ENCODE data around the gene PTGES. TPM values are rescaled to one million over a fixed set of nuclear protein-coding genes. Genes with fewer than 3 reads are reported as not detected.
"Not testable (repeated sequence)": the region's sequence is repeated elsewhere in the genome, so short reads cannot be mapped to it uniquely, and the experiment has no call there.

Gene PTGES
- total and polyA plus RNA-seq, 10 of the 15 experiments (the other 5 are each of a cell fraction or from before 2014, with no cell fraction given), result 0.57 TPM; not detected in 9

DNA sequence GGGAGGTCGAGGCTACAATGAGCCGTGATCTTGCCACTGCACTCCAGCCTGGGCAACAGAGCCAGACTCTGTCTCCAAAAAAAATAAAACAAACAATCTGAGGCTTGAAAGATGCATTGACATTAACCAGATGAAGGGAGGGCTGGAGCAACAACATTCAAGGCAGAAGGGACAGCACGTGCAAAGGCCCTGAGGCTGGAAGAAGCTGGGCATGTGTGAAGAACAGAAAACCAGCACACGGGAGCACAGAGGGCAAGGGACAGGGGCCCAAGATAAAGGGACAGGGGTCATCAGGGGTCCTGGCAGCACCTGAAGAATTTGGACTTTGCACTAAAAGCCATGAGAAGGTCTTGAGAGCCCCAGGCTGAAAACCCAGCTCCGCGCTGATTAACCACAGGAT, 3.3 kb downstream of the PTGES start:
- ChIA-PET RAD21 (ENCODE audit: unreplicated experiment) (no interaction called here), POLR2A (no interaction called here), CTCF (interaction anchor here (0.6 to 1.3 kb wide), 3 partner anchors 12 to 564 kb away, joined by 3 to 5 read pairs (median 3); no protein-coding TSS in a partner anchor), SMC1A (ENCODE audit: uncharacterized antibody, unreplicated experiment) (interaction anchor here (0.6 to 1.6 kb wide), 2 partner anchors 12 to 109 kb away, joined by 3 to 4 read pairs; no protein-coding TSS in a partner anchor)
- no peak for TF ChIP-seq NFIC (IDR thresholded peaks at IDR 0.05; ENCODE audit: low read depth, low read length)
- TF ChIP-seq MEF2A (IDR thresholded peaks at IDR 0.05; ENCODE audit: insufficient read depth, low read depth, low read length), result no peak
- TF ChIP-seq TBL1XR1 (IDR thresholded peaks at IDR 0.05; ENCODE audit: low read depth, low read length), result no peak
- no peak for TF ChIP-seq ASH2L (IDR thresholded peaks at IDR 0.05; ENCODE audit: borderline replicate concordance, low read depth)
- TF ChIP-seq ZZZ3 (IDR thresholded peaks at IDR 0.05; ENCODE audit: control insufficient read depth, insufficient read length, low read depth), result no peak
- TF ChIP-seq, protein P1, sequence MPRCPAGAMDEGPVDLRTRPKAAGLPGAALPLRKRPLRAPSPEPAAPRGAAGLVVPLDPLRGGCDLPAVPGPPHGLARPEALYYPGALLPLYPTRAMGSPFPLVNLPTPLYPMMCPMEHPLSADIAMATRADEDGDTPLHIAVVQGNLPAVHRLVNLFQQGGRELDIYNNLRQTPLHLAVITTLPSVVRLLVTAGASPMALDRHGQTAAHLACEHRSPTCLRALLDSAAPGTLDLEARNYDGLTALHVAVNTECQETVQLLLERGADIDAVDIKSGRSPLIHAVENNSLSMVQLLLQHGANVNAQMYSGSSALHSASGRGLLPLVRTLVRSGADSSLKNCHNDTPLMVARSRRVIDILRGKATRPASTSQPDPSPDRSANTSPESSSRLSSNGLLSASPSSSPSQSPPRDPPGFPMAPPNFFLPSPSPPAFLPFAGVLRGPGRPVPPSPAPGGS (IDR thresholded peaks at IDR 0.05; ENCODE audit: borderline replicate concordance, insufficient read depth, low read depth, low read length, poor library complexity, severe bottlenecking), result no peak
- no peak for TF ChIP-seq RELA (IDR thresholded peaks at IDR 0.05; ENCODE audit: borderline replicate concordance, partially characterized antibody)
- no peak for TF ChIP-seq ATF7 (IDR thresholded peaks at IDR 0.05; ENCODE audit: low read depth)
- TF ChIP-seq RAD21 (IDR thresholded peaks at IDR 0.05; ENCODE audit: insufficient read depth, low read depth, low read length), result no peak
- TF ChIP-seq SP1 (IDR thresholded peaks at IDR 0.05; ENCODE audit: low read depth, low read length), result no peak
- no peak for TF ChIP-seq SMAD1 (IDR thresholded peaks at IDR 0.05; ENCODE audit: low read depth, partially characterized antibody)
- no peak for TF ChIP-seq NBN (IDR thresholded peaks at IDR 0.05)
- no peak for DNase-seq (ENCODE audit: low read depth, low spot score)
- Histone ChIP-seq H3K27me3 (replicated peaks in 1 of 2; ENCODE audit: control insufficient read depth in 2 of 2, insufficient read depth in 2 of 2, low read length in 1 of 2) (no peaks in the 10 kb centered on the region; a peak in 2 of 4 replicates), H3K79me2 (ENCODE audit: control insufficient read depth, insufficient read depth, low read length) (no peaks in the 10 kb centered on the region), H3K4me1 (ENCODE audit: control insufficient read depth, insufficient read depth, low read length) (no peaks in the 10 kb centered on the region), H2AFZ (ENCODE audit: control insufficient read depth, low read depth, low read length) (no peak overlapping the region), H3K27ac (ENCODE audit: control insufficient read depth, insufficient read depth) (no peak overlapping the region), H3K9me3 (replicated peaks; ENCODE audit: control insufficient read depth, insufficient read depth, low read length) (no peaks in the 10 kb centered on the region), H3K36me3 (ENCODE audit: control insufficient read depth in 2 of 2, insufficient read depth in 2 of 2, low read length in 1 of 2) (no peaks in the 10 kb centered on the region), H3K4me3 (no peak overlapping the region), H3K4me2 (ENCODE audit: control insufficient read depth, insufficient read depth) (no peak overlapping the region), H3K9ac (ENCODE audit: control insufficient read depth, insufficient read depth, low read length) (no peak overlapping the region), H4K20me1 (ENCODE audit: control insufficient read depth, insufficient read depth) (no peaks in the 10 kb centered on the region; the same call in 1 of the 2 replicates)
- 43% methylated on average over 6 of the region's 6 CpGs for WGBS (ENCODE audit: insufficient coverage, insufficient replicate concordance, low lambda C conversion rate, missing lambda C conversion rate)
- no TSS peak for BruUV-seq (replicated peaks)
- in situ Hi-C loops (cut with MboI) (no loop called here), intact Hi-C loops (cut with micrococcal nuclease; ENCODE audit: unreplicated experiment) (no loop called here)
- no peak for ATAC-seq
- no peak for FAIRE-seq

DNA sequence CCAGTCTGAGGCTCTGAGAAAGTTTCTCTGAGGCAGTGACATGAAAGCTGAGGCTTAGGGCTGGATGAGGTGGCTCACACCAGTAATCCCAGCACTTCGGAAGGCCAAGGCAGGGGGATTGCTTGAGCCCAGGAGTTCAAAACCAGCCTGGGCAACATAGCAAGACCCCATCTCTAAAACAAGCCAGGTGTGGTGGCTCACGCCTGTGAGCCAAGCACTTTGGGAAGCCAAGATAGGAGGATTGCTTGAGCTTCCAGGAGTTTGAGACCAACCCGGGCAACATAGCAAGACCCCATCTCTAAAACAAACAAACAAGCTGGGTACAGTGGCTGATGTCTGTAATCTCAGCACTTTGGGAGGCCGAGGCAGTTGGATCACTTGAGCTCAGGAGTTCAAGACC, 3.8 kb downstream of the PTGES start:
- H3K4me3 ChIP-seq; H3K4me1 ChIP-seq (ENCODE audit: control insufficient read depth, insufficient read depth, low read length); H3K27ac ChIP-seq (ENCODE audit: control insufficient read depth, insufficient read depth); RAD21 ChIA-PET (ENCODE audit: unreplicated experiment); intact Hi-C loops (cut with micrococcal nuclease; ENCODE audit: unreplicated experiment); H3K9me3 ChIP-seq (replicated peaks; ENCODE audit: control insufficient read depth, insufficient read depth, low read length); H3K36me3 ChIP-seq (ENCODE audit: control insufficient read depth in 2 of 2, insufficient read depth in 2 of 2, low read length in 1 of 2); H4K20me1 ChIP-seq (ENCODE audit: control insufficient read depth, insufficient read depth); BruUV-seq (replicated peaks); in situ Hi-C loops (cut with MboI); DNase-seq (ENCODE audit: low read depth, low spot score); POLR2A ChIA-PET; FAIRE-seq; ATAC-seq; H3K79me2 ChIP-seq (ENCODE audit: control insufficient read depth, insufficient read depth, low read length); H2AFZ ChIP-seq (ENCODE audit: control insufficient read depth, low read depth, low read length); H3K9ac ChIP-seq (ENCODE audit: control insufficient read depth, insufficient read depth, low read length); H3K27me3 ChIP-seq (replicated peaks in 1 of 2; ENCODE audit: control insufficient read depth in 2 of 2, insufficient read depth in 2 of 2, low read length in 1 of 2); H3K4me2 ChIP-seq (ENCODE audit: control insufficient read depth, insufficient read depth): not testable (repeated sequence)
- ChIA-PET CTCF (interaction anchor here (1.1 to 1.3 kb wide), 2 partner anchors 11 to 41 kb away, joined by 3 to 5 read pairs; no protein-coding TSS in a partner anchor), SMC1A (ENCODE audit: uncharacterized antibody, unreplicated experiment) (interaction anchor here (1.6 kb wide), 1 partner anchor 12 kb away, joined by 3 read pairs; no protein-coding TSS in a partner anchor)
- WGBS (ENCODE audit: insufficient coverage, insufficient replicate concordance, low lambda C conversion rate, missing lambda C conversion rate), result 30% methylated on average over 4 of the region's 4 CpGs

Measured in GM12878 (cell line).